IgD-negative memory B cell (primary cell): Measurements from ENCODE around the gene TUBG1. TPM values are rescaled to one million over a fixed set of nuclear protein-coding genes. Genes with fewer than 3 reads are reported as not detected.
"Not testable (repeated sequence)": the region's sequence is repeated elsewhere in the genome, so short reads cannot be mapped to it uniquely, and the experiment has no call there.

ENCODE experiments used
- H3K27ac Mint-ChIP-seq, 3 donors: one replicate each; pipeline ENCODE4 v1.8.0; 2020 to 2022; ENCODE audit warnings: mild to moderate bottlenecking in 3 of 3, mixed read lengths in 3 of 3, moderate library complexity in 1 of 3
- H3K27me3 Mint-ChIP-seq: one replicate; pipeline ENCODE4 v1.8.0; 2021; ENCODE audit warnings: mixed read lengths
- H3K36me3 Mint-ChIP-seq: one replicate; pipeline ENCODE4 v1.8.0; 2020; ENCODE audit warnings: mild to moderate bottlenecking, mixed read lengths
- H3K4me1 Mint-ChIP-seq, 3 donors: one replicate each; pipeline ENCODE4 v1.8.0; 2020 to 2022; ENCODE audit warnings: mixed read lengths in 3 of 3, mild to moderate bottlenecking in 1 of 3
- H3K4me3 Mint-ChIP-seq, 4 donors: one replicate each; pipeline ENCODE4 v1.8.0; 2020 to 2022; ENCODE audit warnings: mild to moderate bottlenecking in 4 of 4, mixed read lengths in 4 of 4, moderate library complexity in 3 of 4
- H3K9me3 Mint-ChIP-seq, 3 donors: one replicate each; pipeline ENCODE4 v1.8.0; 2020 to 2021; ENCODE audit warnings: mixed read lengths in 3 of 3, mild to moderate bottlenecking in 1 of 3
- polyA plus RNA-seq: library from polyadenylated mRNA; unstranded; fragments of 300-500 nt; fragmentation: Illumina TruSeq; gene quantifications from one replicate; pipeline ENCODE4 v1.2.3, GENCODE V29; 2021

The TUBG1 gene
- polyA plus RNA-seq, 1 donor from 2014 or later = 11.8 TPM

GRCh38 chr17:42596386-42596785 is 13.1 kb upstream of the TUBG1 start:
- Mint-ChIP-seq H3K36me3 (peaks cover 2% of the 10 kb centered on the region), H3K27me3 (no peaks in the 10 kb centered on the region), H3K9me3 (no peaks in the 10 kb centered on the region), H3K4me1 (peaks cover 4 to 16% (median 12%) of the 10 kb centered on the region in 3 donors), H3K27ac (peak overlapping the region in 1 of 3 donors; percentile 24), H3K4me3 (no peak overlapping the region)

DNA sequence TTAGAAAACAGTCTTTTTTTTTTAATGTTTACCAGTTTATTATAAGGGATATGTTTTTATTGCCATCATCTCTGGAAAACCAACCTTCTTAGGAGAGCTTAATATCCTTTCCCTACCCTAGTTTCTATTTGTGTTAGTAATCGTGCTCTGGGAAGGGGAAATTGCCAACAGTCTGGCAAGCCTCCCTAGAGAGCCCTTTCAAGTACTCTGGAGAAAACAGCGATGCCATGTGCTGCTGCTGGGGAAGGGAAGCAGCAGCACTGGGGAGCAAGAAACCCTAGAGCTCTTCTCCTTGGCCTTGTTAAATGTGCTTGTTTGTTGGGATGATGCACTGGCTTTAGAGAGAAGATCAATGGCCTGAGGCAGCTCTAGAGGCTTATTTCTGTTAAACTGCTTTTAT is 10.6 kb upstream of the TUBG1 start:
- H3K9me3 Mint-ChIP-seq = no peaks in the 10 kb centered on the region
- H3K4me1 Mint-ChIP-seq = peaks cover 14 to 24% (median 14%) of the 10 kb centered on the region in 3 donors
- H3K36me3 Mint-ChIP-seq = peaks cover 4% of the 10 kb centered on the region
- H3K27me3 Mint-ChIP-seq = no peaks in the 10 kb centered on the region
- no peak overlapping the region for H3K4me3 Mint-ChIP-seq
- H3K27ac Mint-ChIP-seq = no peak overlapping the region

GRCh38 chr17:42603318-42603717 is 6.2 kb upstream of the TUBG1 start:
- peak overlapping the region in 3 of 4 donors; percentile 31 to 84 (median 58) for H3K4me3 Mint-ChIP-seq
- H3K27ac Mint-ChIP-seq = peak overlapping the region; percentile 23 to 92 (median 88)
- peaks cover 33 to 50% (median 34%) of the 10 kb centered on the region in 3 donors for H3K4me1 Mint-ChIP-seq
- peaks cover 3% of the 10 kb centered on the region for H3K36me3 Mint-ChIP-seq
- no peaks in the 10 kb centered on the region for H3K9me3 Mint-ChIP-seq
- H3K27me3 Mint-ChIP-seq = no peaks in the 10 kb centered on the region

DNA sequence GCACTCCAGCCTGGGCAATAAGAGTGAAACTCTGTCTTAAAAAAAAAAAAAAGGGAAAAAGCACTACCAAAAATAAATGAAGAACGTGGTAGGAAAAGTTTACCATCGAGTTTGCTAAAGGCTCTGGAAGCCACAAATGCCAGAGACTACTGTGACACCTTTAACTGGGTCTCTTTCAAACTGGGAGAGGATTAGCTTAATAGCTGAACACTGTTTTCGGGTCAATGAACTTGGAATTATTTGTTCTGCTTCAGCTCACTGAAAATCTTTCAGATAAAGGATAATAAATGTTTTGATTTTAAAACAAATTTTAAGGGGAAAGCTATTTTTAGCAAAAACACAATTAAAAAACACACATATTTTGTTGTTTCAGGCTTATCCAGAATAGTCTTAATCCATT is 1.7 kb upstream of the TUBG1 start:
- Mint-ChIP-seq H3K9me3 (no peaks in the 10 kb centered on the region), H3K36me3 (peaks cover 2% of the 10 kb centered on the region), H3K27ac (peak overlapping the region in 2 of 3 donors; percentile 86 to 88), H3K4me3 (peak overlapping the region; percentile 96 to 100 (median 100)), H3K27me3 (no peaks in the 10 kb centered on the region), H3K4me1 (peaks cover 34 to 45% (median 35%) of the 10 kb centered on the region in 3 donors)

- H3K27ac Mint-ChIP-seq = peak overlapping the region; percentile 88 to 98 (median 96)
- H3K27me3 Mint-ChIP-seq = no peaks in the 10 kb centered on the region
- H3K4me3 Mint-ChIP-seq = peak overlapping the region; percentile 96 to 100 (median 100)
- H3K9me3 Mint-ChIP-seq = no peaks in the 10 kb centered on the region
- no peaks in the 10 kb centered on the region for H3K36me3 Mint-ChIP-seq
- peaks cover 27 to 38% (median 28%) of the 10 kb centered on the region in 3 donors for H3K4me1 Mint-ChIP-seq
These were observed 940 bp upstream of the TUBG1 start for GRCh38 chr17:42608305-42609181.

DNA sequence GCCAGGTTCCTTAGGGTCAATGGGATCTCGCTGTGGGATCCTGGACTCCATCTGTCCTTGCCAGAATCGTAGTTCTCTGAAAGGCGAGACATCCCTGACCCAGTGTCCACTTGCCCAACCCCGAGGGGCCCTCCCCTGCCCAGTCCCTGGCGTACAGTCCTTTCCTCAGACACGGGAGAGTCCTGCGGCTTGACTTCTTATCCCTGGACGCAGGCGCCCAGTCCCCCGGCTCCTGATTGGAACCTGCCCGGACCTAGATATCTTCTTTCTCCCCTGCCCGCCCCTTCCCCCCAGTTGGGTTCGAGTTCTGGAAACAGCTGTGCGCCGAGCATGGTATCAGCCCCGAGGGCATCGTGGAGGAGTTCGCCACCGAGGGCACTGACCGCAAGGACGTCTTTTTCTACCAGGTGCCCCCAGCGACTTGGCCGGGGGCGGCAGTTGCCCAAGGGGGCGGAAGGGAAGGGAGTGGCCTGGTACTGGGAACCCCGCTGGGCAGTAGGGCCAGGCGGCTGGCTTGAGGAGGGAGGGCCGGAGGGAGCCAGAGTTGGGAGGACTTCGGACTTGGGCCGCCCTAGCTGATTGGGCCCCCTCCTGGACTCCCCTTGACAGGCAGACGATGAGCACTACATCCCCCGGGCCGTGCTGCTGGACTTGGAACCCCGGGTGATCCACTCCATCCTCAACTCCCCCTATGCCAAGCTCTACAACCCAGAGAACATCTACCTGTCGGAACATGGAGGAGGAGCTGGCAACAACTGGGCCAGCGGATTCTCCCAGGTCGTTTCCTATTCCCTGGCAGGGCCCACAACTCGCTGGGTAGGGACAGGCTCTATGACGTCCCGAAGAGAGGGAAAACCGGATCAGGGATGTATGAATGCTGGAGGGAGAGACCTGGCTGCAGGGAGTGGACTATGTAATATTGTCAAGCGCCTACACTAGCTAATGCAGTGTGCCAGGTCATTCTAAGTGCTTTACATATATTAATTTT is 625 bp downstream of the TUBG1 start:
- Mint-ChIP-seq H3K4me1 (peaks cover 14 to 26% (median 25%) of the 10 kb centered on the region in 3 donors), H3K27ac (peak overlapping the region; percentile 88 to 98 (median 96)), H3K4me3 (peak overlapping the region; percentile 96 to 100 (median 100))
- H3K9me3 Mint-ChIP-seq, H3K36me3 Mint-ChIP-seq, H3K27me3 Mint-ChIP-seq: not testable (repeated sequence)

GRCh38 chr17:42612013-42612412 is 2.5 kb downstream of the TUBG1 start:
- peaks cover 5 to 11% (median 10%) of the 10 kb centered on the region in 3 donors for H3K4me1 Mint-ChIP-seq
- no peaks in the 10 kb centered on the region for H3K36me3 Mint-ChIP-seq
- H3K27me3 Mint-ChIP-seq = no peaks in the 10 kb centered on the region
- H3K4me3 Mint-ChIP-seq = peak overlapping the region in 1 of 4 donors; percentile 81
- no peaks in the 10 kb centered on the region for H3K9me3 Mint-ChIP-seq
- H3K27ac Mint-ChIP-seq = no peak overlapping the region

GRCh38 chr17:42613699-42614295 is 4.3 kb downstream of the TUBG1 start:
- Mint-ChIP-seq H3K4me3 (peak overlapping the region in 1 of 4 donors; percentile 23), H3K9me3 (no peaks in the 10 kb centered on the region), H3K27ac (no peak overlapping the region), H3K4me1 (peaks cover 8 to 13% (median 12%) of the 10 kb centered on the region in 3 donors), H3K36me3 (no peaks in the 10 kb centered on the region), H3K27me3 (no peaks in the 10 kb centered on the region)

GRCh38 chr17:42617956-42618431 is 8.5 kb downstream of the TUBG1 start:
- H3K4me3 Mint-ChIP-seq = peak overlapping the region in 2 of 4 donors; percentile 61 to 70
- no peaks in the 10 kb centered on the region for H3K27me3 Mint-ChIP-seq
- H3K27ac Mint-ChIP-seq = peak overlapping the region in 1 of 3 donors; percentile 80
- H3K4me1 Mint-ChIP-seq = peaks cover 8 to 12% (median 10%) of the 10 kb centered on the region in 3 donors
- no peaks in the 10 kb centered on the region for H3K9me3 Mint-ChIP-seq
- no peaks in the 10 kb centered on the region for H3K36me3 Mint-ChIP-seq

GRCh38 chr17:42618442-42619150 is 9.1 kb downstream of the TUBG1 start:
- H3K27ac Mint-ChIP-seq = peak overlapping the region in 2 of 3 donors; percentile 19 to 80
- no peaks in the 10 kb centered on the region for H3K27me3 Mint-ChIP-seq
- peak overlapping the region in 3 of 4 donors; percentile 57 to 63 (median 61) for H3K4me3 Mint-ChIP-seq
- peaks cover 8 to 12% (median 10%) of the 10 kb centered on the region in 3 donors for H3K4me1 Mint-ChIP-seq
- H3K9me3 Mint-ChIP-seq = no peaks in the 10 kb centered on the region
- no peaks in the 10 kb centered on the region for H3K36me3 Mint-ChIP-seq

DNA sequence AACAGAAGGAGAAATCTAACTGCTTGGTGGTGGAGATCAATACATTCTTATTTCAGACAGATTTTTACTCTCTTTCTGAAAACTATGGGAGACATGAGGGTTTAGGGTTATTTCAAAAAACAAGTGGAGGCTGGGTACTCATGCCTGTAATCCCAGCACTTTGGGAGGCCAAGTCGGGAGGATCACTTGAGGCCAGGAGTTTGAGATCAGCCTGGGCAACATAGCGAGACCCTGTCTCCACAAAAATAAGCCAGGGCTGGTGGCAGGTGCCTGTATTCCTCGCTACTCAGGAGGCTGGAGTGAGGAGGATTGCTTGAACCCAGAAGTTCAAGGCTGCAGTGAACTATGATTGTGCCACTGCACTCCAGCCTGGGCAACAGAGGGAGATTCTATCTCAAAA is 12.5 kb downstream of the TUBG1 start:
- peaks cover 8 to 12% (median 10%) of the 10 kb centered on the region in 3 donors for H3K4me1 Mint-ChIP-seq
- H3K4me3 Mint-ChIP-seq, H3K36me3 Mint-ChIP-seq, H3K9me3 Mint-ChIP-seq, H3K27ac Mint-ChIP-seq, H3K27me3 Mint-ChIP-seq: not testable (repeated sequence)

GRCh38 chr17:42623271-42623670 is 13.8 kb downstream of the TUBG1 start:
- Mint-ChIP-seq H3K9me3 (no peaks in the 10 kb centered on the region), H3K4me1 (peaks cover 5 to 9% (median 9%) of the 10 kb centered on the region in 3 donors), H3K36me3 (no peaks in the 10 kb centered on the region), H3K27me3 (no peaks in the 10 kb centered on the region), H3K27ac (no peak overlapping the region), H3K4me3 (no peak overlapping the region)

- Mint-ChIP-seq H3K4me3 (no peak overlapping the region), H3K9me3 (no peaks in the 10 kb centered on the region), H3K27ac (no peak overlapping the region), H3K27me3 (no peaks in the 10 kb centered on the region), H3K4me1 (peaks cover 2% of the 10 kb centered on the region in 3 donors), H3K36me3 (no peaks in the 10 kb centered on the region)
These were observed 14.5 kb downstream of the TUBG1 start for GRCh38 chr17:42623732-42624596.
